Breast epithelium (tissue), 4 donors: ENCODE measurements around the gene C19orf85. TPM values are rescaled to one million over a fixed set of nuclear protein-coding genes. Genes with fewer than 3 reads are reported as not detected.
"Not testable (repeated sequence)": the region's sequence is repeated elsewhere in the genome, so short reads cannot be mapped to it uniquely, and the experiment has no call there.

Experiments
- DNase-seq, 2 donors: peaks; one replicate each; pipeline ENCODE4 v3.0.0-alpha.2; 2019; ENCODE audit warnings: low spot score in 2 of 2
- H3K27ac ChIP-seq, 2 donors: fragments of 200-600 bp; sonication (generic) in 1 of 2; one replicate each; pipeline ENCODE4 v1.5.1; 2016 to 2019; ENCODE audit warnings: mild to moderate bottlenecking in 1 of 2
- H3K27me3 ChIP-seq, 2 donors: fragments of 200-600 bp; sonication (generic) in 1 of 2; one replicate each; pipeline versions ENCODE4 v1.5.1 to v1.6.0; 2017 to 2019; ENCODE audit warnings: control low read depth in 1 of 2, mild to moderate bottlenecking in 1 of 2
- H3K36me3 ChIP-seq: fragments of 200-600 bp; one replicate; pipeline ENCODE4 v1.5.1; 2019
- H3K4me1 ChIP-seq, 2 donors: fragments of 200-600 bp; sonication (generic); one replicate each; pipeline ENCODE4 v1.5.1; 2016 to 2019; ENCODE audit warnings: control low read depth in 1 of 2
- H3K4me3 ChIP-seq, 3 donors: fragments of 200-600 bp; sonication (generic); 1 replicate in 2 of 3; 2 replicates in 1 of 3; pipeline ENCODE4 v1.5.1; 2016 to 2019; ENCODE audit warnings: mild to moderate bottlenecking in 3 of 3, moderate library complexity in 2 of 3
- H3K9me3 ChIP-seq, 2 donors: fragments of 200-600 bp; sonication (generic) in 1 of 2; one replicate each; pipeline ENCODE4 v1.5.1; 2016 to 2019; ENCODE audit warnings: control low read depth in 1 of 2
- POLR2A ChIP-seq: fragments of 450-650 bp; IDR thresholded peaks from one replicate; pipeline ENCODE4 v1.6.1; 2016; ENCODE audit warnings: antibody characterized with exemption, mild to moderate bottlenecking, moderate library complexity
- POLR2AphosphoS5 ChIP-seq, 3 donors: sonication (generic); formaldehyde crosslinking; IDR thresholded peaks; one replicate each; pipeline ENCODE4 v1.6.1; 2017; ENCODE audit warnings: antibody characterized with exemption in 3 of 3
- intact Hi-C: fragments of 100-400 bp; cut with DNase I; formaldehyde crosslinking; loops from one replicate; pipeline ENCODE4 v1.15.1; 2023; ENCODE audit warnings: low total_unique reads
- total RNA-seq, 3 donors: library from RNA; depleted of rRNA; stranded (reverse); fragments of >200 nt; gene quantifications; one replicate each; pipeline ENCODE4 v1.1.0, GENCODE V29; 2016
- TF ChIP-seq, protein P1 (sequence below), 3 donors: fragments of 450-650 bp; IDR thresholded peaks; one replicate each; pipeline ENCODE4 v1.5.1; 2016 to 2017; ENCODE audit warnings: antibody characterized with exemption in 3 of 3, mild to moderate bottlenecking in 3 of 3, moderate library complexity in 3 of 3

The C19orf85 gene
- total RNA-seq, 3 donors from 2014 or later: not detected

DNA sequence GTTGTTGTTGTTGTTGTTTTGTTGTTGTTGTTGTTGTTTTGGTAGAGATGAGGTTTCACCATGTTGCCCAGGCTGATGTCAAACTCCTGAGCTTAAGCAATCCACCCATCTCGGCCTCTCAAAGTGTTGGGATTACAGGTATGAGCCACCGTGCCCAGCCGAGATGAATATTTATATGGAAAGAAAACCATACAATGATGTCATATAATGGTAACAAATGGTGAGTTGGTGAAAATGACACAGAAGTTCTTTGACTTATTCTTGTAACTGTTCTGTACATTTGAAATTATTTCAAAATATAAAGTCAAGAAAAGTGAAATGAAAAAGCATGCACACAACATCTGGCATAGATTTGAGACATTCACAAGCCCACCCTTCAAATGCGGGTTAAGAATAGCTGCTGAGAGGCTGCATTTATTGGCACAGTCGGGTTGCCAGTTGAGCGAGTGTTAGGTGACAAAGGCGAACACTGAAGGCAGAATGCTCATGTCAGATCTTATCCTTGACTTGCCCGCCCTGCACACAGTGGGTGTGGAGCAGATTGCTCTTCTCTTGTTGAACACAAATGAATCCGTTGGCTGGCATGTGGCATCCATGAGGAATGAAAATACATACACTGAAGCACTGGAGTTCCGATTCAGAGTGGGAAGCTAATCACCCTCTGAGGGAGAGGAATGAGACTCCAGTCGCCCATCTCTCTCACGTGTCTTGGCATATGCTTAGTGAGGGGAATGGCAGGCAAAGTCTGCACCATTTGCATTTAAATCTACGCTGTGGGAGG lies 41.1 kb downstream of the C19orf85 start:
- Histone ChIP-seq H3K4me3 (no peak overlapping the region), H3K4me1 (no peaks in the 10 kb centered on the region), H3K27ac (no peak overlapping the region), H3K9me3 (no peaks in the 10 kb centered on the region), H3K27me3 (peaks cover 0 to 18% of the 10 kb centered on the region in 2 donors), H3K36me3 (no peaks in the 10 kb centered on the region)
- TF ChIP-seq, protein P1, sequence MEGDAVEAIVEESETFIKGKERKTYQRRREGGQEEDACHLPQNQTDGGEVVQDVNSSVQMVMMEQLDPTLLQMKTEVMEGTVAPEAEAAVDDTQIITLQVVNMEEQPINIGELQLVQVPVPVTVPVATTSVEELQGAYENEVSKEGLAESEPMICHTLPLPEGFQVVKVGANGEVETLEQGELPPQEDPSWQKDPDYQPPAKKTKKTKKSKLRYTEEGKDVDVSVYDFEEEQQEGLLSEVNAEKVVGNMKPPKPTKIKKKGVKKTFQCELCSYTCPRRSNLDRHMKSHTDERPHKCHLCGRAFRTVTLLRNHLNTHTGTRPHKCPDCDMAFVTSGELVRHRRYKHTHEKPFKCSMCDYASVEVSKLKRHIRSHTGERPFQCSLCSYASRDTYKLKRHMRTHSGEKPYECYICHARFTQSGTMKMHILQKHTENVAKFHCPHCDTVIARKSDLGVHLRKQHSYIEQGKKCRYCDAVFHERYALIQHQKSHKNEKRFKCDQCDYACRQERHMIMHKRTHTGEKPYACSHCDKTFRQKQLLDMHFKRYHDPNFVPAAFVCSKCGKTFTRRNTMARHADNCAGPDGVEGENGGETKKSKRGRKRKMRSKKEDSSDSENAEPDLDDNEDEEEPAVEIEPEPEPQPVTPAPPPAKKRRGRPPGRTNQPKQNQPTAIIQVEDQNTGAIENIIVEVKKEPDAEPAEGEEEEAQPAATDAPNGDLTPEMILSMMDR (IDR thresholded peaks at IDR 0.05): no peak
- TF ChIP-seq POLR2AphosphoS5 (IDR thresholded peaks at IDR 0.05) (no peak), POLR2A (no peak)
- intact Hi-C loops: no loop called here
- no peak for DNase-seq

DNA sequence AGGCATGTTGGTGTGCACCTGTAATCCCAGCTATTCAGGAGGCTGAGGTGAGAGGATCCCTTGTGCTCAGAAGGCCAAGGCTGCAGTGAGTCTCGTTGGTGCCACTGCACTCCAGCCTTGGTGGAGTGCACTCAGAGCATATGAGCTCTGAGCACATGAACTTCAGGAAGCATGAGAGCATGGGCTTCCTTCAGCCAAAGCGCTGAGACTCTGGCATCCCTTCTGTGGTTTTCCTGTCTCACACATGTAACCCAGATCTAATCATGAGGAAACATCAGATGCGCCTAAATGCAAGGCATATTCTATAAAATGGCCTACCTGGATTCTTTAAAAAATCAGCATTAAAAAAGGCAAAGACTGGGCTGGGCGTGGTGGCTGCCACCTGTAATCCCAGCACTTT lies 43.3 kb downstream of the C19orf85 start:
- H3K4me1 ChIP-seq, H3K9me3 ChIP-seq, H3K27ac ChIP-seq, H3K36me3 ChIP-seq, H3K4me3 ChIP-seq, DNase-seq, intact Hi-C loops: not testable (repeated sequence)
- H3K27me3 ChIP-seq: peaks cover 0 to 18% of the 10 kb centered on the region in 2 donors

DNA sequence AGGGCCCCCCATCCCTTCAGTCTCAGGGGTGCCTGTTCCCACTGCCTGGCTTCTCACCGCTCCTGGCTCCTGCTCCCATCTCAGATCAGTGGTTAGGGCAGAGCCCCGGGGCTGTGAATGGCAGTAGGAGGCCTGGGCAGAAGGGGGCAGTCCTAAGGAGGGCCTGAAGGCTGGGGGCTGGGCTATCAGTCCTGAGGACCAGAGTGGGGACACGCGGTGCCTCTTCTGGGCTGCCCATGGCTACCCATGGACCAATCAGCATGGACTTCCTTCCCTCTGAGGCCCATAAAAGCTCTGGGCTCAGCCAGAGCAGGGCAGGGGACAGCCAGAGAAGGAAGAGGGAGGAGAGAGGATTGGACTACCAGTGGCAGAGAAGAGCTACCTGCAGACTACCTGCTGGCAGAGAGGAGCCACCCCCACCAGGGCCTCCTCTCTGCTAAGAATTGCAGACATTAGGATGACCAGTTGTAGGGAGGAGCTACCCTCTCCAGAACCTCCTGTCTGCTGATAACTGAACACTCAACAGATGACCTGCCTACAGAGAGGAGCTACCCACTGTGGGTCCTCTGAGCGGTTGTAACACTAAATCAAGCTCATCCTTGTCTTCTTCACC lies 44.8 kb downstream of the C19orf85 start:
- intact Hi-C loops: loop anchor here (5.0 kb wide), 1 partner anchor 83 kb away; no protein-coding TSS in a partner anchor
- no peak overlapping the region for H3K27ac ChIP-seq

DNA sequence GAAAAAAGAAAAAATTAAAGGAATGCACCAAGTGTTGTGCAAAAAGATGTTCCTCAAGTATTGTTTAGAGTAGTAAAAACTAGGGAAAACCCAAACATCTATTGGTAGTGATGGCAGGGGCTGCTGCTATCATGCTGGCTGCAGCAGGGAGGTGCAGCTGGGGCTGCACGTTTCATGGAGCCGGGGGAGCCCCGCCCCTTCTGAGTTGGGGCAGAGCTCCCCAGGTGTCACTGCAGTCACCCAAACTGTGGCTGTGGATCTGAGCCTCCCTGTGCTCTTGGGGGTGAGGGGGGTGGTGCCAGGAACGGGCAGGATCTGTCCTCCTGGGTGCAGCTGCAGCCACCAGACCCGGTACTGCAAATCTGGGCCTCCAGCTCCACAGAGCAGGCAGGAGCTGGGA lies 45.4 kb downstream of the C19orf85 start:
- H3K27ac ChIP-seq: no peak overlapping the region

More for the DNA sequence above, 44.8 kb downstream of the C19orf85 start:
- no peak for TF ChIP-seq POLR2AphosphoS5 (IDR thresholded peaks at IDR 0.05)
- TF ChIP-seq, protein P1 (IDR thresholded peaks at IDR 0.05): no peak
- no peak for TF ChIP-seq POLR2A
- DNase-seq: no peak
- H3K4me3 ChIP-seq: no peak overlapping the region
- no peaks in the 10 kb centered on the region for H3K4me1 ChIP-seq
- H3K9me3 ChIP-seq: no peaks in the 10 kb centered on the region
- no peaks in the 10 kb centered on the region for H3K36me3 ChIP-seq
- peaks cover 0 to 15% of the 10 kb centered on the region in 2 donors for H3K27me3 ChIP-seq

DNA sequence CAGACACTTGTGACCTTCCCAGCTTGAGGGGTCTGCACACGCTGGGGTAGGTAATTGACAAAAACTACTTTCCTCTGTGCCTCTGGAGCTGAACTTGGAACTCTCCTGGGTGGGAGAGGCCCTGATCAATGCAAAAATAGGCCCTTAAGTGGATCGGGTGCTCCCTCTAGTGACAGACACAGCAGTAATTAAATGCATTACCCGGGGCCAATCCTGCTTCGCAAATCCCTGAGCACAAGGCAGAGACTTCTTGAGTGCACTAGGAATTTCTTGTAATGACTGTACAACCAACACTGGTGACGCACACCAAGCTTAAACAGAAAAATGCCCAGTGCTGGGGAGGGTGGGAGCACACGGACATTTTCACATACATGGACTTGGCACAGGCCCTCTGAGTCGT lies 46.4 kb downstream of the C19orf85 start:
- peak in 1 of 2 donors; percentile 35 for DNase-seq
- intact Hi-C loops: loop anchor here (5.0 kb wide), 1 partner anchor 84 kb away; no protein-coding TSS in a partner anchor

More for the DNA sequence above, 45.4 kb downstream of the C19orf85 start:
- Histone ChIP-seq H3K27me3 (peaks cover 0 to 10% of the 10 kb centered on the region in 2 donors), H3K36me3 (no peaks in the 10 kb centered on the region), H3K9me3 (no peaks in the 10 kb centered on the region), H3K4me3 (no peak overlapping the region), H3K4me1 (no peaks in the 10 kb centered on the region)
- intact Hi-C loops: loop anchor here (5.0 kb wide), 1 partner anchor 83 kb away; no protein-coding TSS in a partner anchor
- TF ChIP-seq POLR2A (no peak), POLR2AphosphoS5 (IDR thresholded peaks at IDR 0.05) (no peak)
- TF ChIP-seq, protein P1 (IDR thresholded peaks at IDR 0.05): no peak
- no peak for DNase-seq

More for the DNA sequence above, 46.4 kb downstream of the C19orf85 start:
- TF ChIP-seq, protein P1 (IDR thresholded peaks at IDR 0.05): peak; percentile 38 to 68 (median 68)
- no peak for TF ChIP-seq POLR2A
- Histone ChIP-seq H3K9me3 (no peaks in the 10 kb centered on the region), H3K4me3 (no peak overlapping the region), H3K4me1 (no peaks in the 10 kb centered on the region), H3K36me3 (no peaks in the 10 kb centered on the region), H3K27ac (no peak overlapping the region), H3K27me3 (peaks cover 0 to 10% of the 10 kb centered on the region in 2 donors)

Other genes starting within 250 kb of the C19orf85 start
- 1 to 10 TPM in 2 of 3 donors, under 1 TPM in 1; 0.80 to 3.6 (median 1.6) TPM for gene TMEM86B, start 236.0 kb downstream of the C19orf85 start, total RNA-seq
- gene PPP6R1, start 205.7 kb downstream of the C19orf85 start, total RNA-seq: 10 to 100 TPM; 23.8 to 31.5 (median 28.2) TPM
- gene HSPBP1, start 184.6 kb downstream of the C19orf85 start, total RNA-seq: 10 to 100 TPM; 13.3 to 36.1 (median 32.6) TPM
- gene BRSK1, start 180.8 kb downstream of the C19orf85 start, total RNA-seq: 1 to 10 TPM in 2 of 3 donors, not detected in 1; 2.5 to 4.6 TPM
- 10 to 100 TPM in 1 of 3 donors, 1 to 10 TPM in 2; 1.6 to 11.8 (median 3.1) TPM for gene TMEM150B, start 139.4 kb downstream of the C19orf85 start, total RNA-seq
- gene KMT5C, start 124.9 kb downstream of the C19orf85 start, total RNA-seq: 10 to 100 TPM in 2 of 3 donors, 1 to 10 TPM in 1; 6.1 to 20.8 (median 18.4) TPM
- gene COX6B2, start 110.0 kb downstream of the C19orf85 start, total RNA-seq: 1 to 10 TPM in 1 of 3 donors, under 1 TPM in 1, not detected in 1; 0.73 to 1.3 TPM
- not detected for gene GARIN5B, start 101.5 kb downstream of the C19orf85 start, total RNA-seq
- gene IL11, start 94.3 kb downstream of the C19orf85 start, total RNA-seq: 1 to 10 TPM in 1 of 3 donors, under 1 TPM in 1, not detected in 1; 0.29 to 1.3 TPM
- not detected for gene TMEM190, start 87.9 kb downstream of the C19orf85 start, total RNA-seq
- 10 to 100 TPM in 1 of 3 donors, 1 to 10 TPM in 2; 4.5 to 12.7 (median 9.8) TPM for gene TMEM238, start 80.5 kb downstream of the C19orf85 start, total RNA-seq
- gene RPL28, start 78.8 kb downstream of the C19orf85 start, total RNA-seq: 100 to 1,000 TPM; 462 to 673 (median 471) TPM
- gene UBE2S, start 57.0 kb downstream of the C19orf85 start, total RNA-seq: 1 to 10 TPM; 7.2 to 9.0 (median 8.9) TPM
- under 1 TPM in 1 of 3 donors, not detected in 2; 0.29 TPM for gene SHISA7, start 21.5 kb downstream of the C19orf85 start, total RNA-seq
- 10 to 100 TPM; 42.7 to 71.5 (median 57.0) TPM for gene ISOC2, start 3.1 kb downstream of the C19orf85 start, total RNA-seq
- gene ZNF628, start 11.9 kb upstream of the C19orf85 start, total RNA-seq: 1 to 10 TPM; 2.1 to 4.4 (median 4.3) TPM
- gene NAT14, start 20.4 kb upstream of the C19orf85 start, total RNA-seq: 10 to 100 TPM in 2 of 3 donors, 1 to 10 TPM in 1; 1.9 to 11.3 (median 10.8) TPM
- gene SSC5D, start 23.7 kb upstream of the C19orf85 start, total RNA-seq: 1 to 10 TPM; 3.6 to 7.2 (median 3.8) TPM
- gene SBK2, start 72.4 kb upstream of the C19orf85 start, total RNA-seq: not detected
- gene SBK3, start 80.8 kb upstream of the C19orf85 start, total RNA-seq: 1 to 10 TPM in 1 of 3 donors, not detected in 2; 1.3 TPM
- gene ZNF579, start 116.1 kb upstream of the C19orf85 start, total RNA-seq: 1 to 10 TPM; 1.6 to 2.3 (median 1.6) TPM
- gene FIZ1, start 134.8 kb upstream of the C19orf85 start, total RNA-seq: 1 to 10 TPM; 3.7 to 7.5 (median 6.1) TPM
- gene ZNF524, start 135.5 kb upstream of the C19orf85 start, total RNA-seq: 10 to 100 TPM; 22.3 to 25.6 (median 25.4) TPM
- gene ZNF865, start 140.9 kb upstream of the C19orf85 start, total RNA-seq: 1 to 10 TPM; 3.2 to 5.0 (median 3.9) TPM
- 1 to 10 TPM; 2.6 to 6.7 (median 4.9) TPM for gene ZNF784, start 159.8 kb upstream of the C19orf85 start, total RNA-seq
- gene ZNF580, start 176.3 kb upstream of the C19orf85 start, total RNA-seq: 10 to 100 TPM; 21.0 to 24.3 (median 22.4) TPM
- 10 to 100 TPM; 10.7 to 16.8 (median 16.7) TPM for gene ZNF581, start 178.9 kb upstream of the C19orf85 start, total RNA-seq
- gene CCDC106, start 183.5 kb upstream of the C19orf85 start, total RNA-seq: 10 to 100 TPM in 2 of 3 donors, 1 to 10 TPM in 1; 7.9 to 10.5 (median 10.2) TPM
- gene U2AF2, start 190.3 kb upstream of the C19orf85 start, total RNA-seq: 10 to 100 TPM; 82.5 to 93.4 (median 85.3) TPM
- 10 to 100 TPM; 22.2 to 47.2 (median 27.5) TPM for gene EPN1, start 210.5 kb upstream of the C19orf85 start, total RNA-seq